ENCODE data around the gene VPS8.

DNA sequence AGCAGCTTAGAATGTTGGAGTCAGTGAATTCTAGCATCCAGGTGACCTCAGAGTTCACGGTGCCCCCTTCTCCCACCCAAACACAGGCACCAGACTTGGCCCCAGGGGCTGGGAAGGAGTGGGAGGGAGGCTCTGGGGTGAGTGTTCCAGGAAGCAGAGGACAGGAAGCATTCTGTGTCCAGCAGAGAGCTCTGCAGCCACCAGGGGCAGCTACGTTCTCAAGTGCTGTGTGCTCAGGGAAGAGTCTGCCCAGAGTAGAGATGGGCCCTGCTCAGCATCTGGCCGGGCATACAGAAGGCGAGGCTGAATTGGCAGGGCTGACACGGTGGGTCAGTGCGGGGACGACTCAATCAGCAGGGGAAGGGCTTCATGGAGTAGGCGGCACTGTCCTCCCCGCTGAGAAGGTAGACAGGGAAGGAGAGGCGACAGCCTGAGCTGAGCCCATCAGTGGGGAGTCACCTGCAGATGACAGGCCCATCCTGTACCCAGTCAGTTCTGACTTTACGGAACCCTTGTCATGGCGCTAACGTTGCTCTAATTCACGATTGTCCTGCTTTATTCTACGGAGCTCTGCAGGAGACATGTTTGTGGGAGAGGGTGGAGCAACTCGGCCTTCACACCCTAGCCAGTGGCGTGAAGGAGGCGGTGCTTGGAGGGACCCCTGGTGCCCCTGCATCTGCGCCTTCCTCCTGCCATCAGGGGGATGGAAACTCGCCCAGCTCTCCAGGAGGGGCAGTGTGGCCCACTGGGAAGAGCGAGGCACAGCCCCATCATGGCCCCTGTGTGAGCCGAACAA lies 258.7 kb downstream of the VPS8 start:
- TF ChIP-seq POLR2A (IDR thresholded peaks at IDR 0.05) = no peak
- TF ChIP-seq, protein P1, sequence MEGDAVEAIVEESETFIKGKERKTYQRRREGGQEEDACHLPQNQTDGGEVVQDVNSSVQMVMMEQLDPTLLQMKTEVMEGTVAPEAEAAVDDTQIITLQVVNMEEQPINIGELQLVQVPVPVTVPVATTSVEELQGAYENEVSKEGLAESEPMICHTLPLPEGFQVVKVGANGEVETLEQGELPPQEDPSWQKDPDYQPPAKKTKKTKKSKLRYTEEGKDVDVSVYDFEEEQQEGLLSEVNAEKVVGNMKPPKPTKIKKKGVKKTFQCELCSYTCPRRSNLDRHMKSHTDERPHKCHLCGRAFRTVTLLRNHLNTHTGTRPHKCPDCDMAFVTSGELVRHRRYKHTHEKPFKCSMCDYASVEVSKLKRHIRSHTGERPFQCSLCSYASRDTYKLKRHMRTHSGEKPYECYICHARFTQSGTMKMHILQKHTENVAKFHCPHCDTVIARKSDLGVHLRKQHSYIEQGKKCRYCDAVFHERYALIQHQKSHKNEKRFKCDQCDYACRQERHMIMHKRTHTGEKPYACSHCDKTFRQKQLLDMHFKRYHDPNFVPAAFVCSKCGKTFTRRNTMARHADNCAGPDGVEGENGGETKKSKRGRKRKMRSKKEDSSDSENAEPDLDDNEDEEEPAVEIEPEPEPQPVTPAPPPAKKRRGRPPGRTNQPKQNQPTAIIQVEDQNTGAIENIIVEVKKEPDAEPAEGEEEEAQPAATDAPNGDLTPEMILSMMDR (IDR thresholded peaks at IDR 0.05) = no peak

Measured in body of pancreas (tissue), 4 donors.